Activated CD8-positive, alpha-beta memory T cell treated with anti-CD3 and anti-CD28 coated beads, Interleukin-2, amount 50 U/mL, for 1 hour (primary cell): ENCODE data around the gene TCIRG1.
"Not testable (repeated sequence)": the region's sequence is repeated elsewhere in the genome, so short reads cannot be mapped to it uniquely, and the experiment has no call there.

ENCODE experiments used
- DNase-seq: peaks from one replicate; pipeline ENCODE4 v3.0.0-alpha.2; 2020; ENCODE audit errors: extremely low read depth

The TCIRG1 gene

GRCh38 chr11:68083517-68083916 lies 44.7 kb downstream of the TCIRG1 start:
- no peak for DNase-seq

GRCh38 chr11:68089679-68090078 lies 50.9 kb downstream of the TCIRG1 start:
- DNase-seq: no peak

- DNase-seq: no peak
Observed at GRCh38 chr11:68090287-68090686, 51.5 kb downstream of the TCIRG1 start.

GRCh38 chr11:68090706-68091105 lies 51.9 kb downstream of the TCIRG1 start:
- DNase-seq: no peak

- no peak for DNase-seq
Observed at GRCh38 chr11:68092411-68092810, 53.6 kb downstream of the TCIRG1 start.

GRCh38 chr11:68092946-68093345 lies 54.1 kb downstream of the TCIRG1 start:
- not testable (repeated sequence) for DNase-seq

GRCh38 chr11:68093565-68093964 lies 54.7 kb downstream of the TCIRG1 start:
- DNase-seq: no peak

GRCh38 chr11:68096962-68097361 lies 58.1 kb downstream of the TCIRG1 start:
- no peak for DNase-seq

- no peak for DNase-seq
Observed at GRCh38 chr11:68099057-68099456, 60.2 kb downstream of the TCIRG1 start.

- DNase-seq: no peak
Observed at GRCh38 chr11:68099474-68100405, 60.9 kb downstream of the TCIRG1 start.
